ENCODE measurements around the gene CCNL2. TPM values are rescaled to one million over a fixed set of nuclear protein-coding genes. Genes with fewer than 3 reads are reported as not detected.
"Not testable (repeated sequence)": the region's sequence is repeated elsewhere in the genome, so short reads cannot be mapped to it uniquely, and the experiment has no call there.

The CCNL2 gene
- total RNA-seq, 1 donor from 2014 or later: 55.3 TPM

- H3K4me1 ChIP-seq (ENCODE audit: control insufficient read depth in 3 of 3, insufficient read depth in 3 of 3, low read length in 3 of 3): peaks cover 0 to 5% (median 2%) of the 10 kb centered on the region in 3 donors
- H3K27ac ChIP-seq (ENCODE audit: low read depth, low read length): no peak overlapping the region
- H3K9me3 ChIP-seq (ENCODE audit: control insufficient read depth in 3 of 3, low read length in 3 of 3): no peaks in the 10 kb centered on the region
- H3K36me3 ChIP-seq (ENCODE audit: control insufficient read depth in 3 of 3, insufficient read depth in 3 of 3, low read length in 3 of 3): no peaks in the 10 kb centered on the region
- H3K9ac ChIP-seq (ENCODE audit: low read depth in 1 of 3, low read length in 3 of 3): peak overlapping the region in 2 of 3 donors; percentile 68 to 74
- peak overlapping the region; percentile 23 to 52 (median 51) for H3K4me3 ChIP-seq (ENCODE audit: low read length in 3 of 3)
- H3K27me3 ChIP-seq (ENCODE audit: control insufficient read depth in 3 of 3, insufficient read depth in 3 of 3, low read length in 3 of 3): peaks cover 0 to 10% (median 0%) of the 10 kb centered on the region in 3 donors
These were observed 20.9 kb upstream of the CCNL2 start for GRCh38 chr1:1419813-1420653.

GRCh38 chr1:1419363-1419812 lies 20.3 kb upstream of the CCNL2 start:
- no peaks in the 10 kb centered on the region for H3K36me3 ChIP-seq (ENCODE audit: control insufficient read depth in 3 of 3, insufficient read depth in 3 of 3, low read length in 3 of 3)
- H3K27me3 ChIP-seq (ENCODE audit: control insufficient read depth in 3 of 3, insufficient read depth in 3 of 3, low read length in 3 of 3): peaks cover 0 to 10% (median 0%) of the 10 kb centered on the region in 3 donors
- H3K4me3 ChIP-seq (ENCODE audit: low read length in 3 of 3): peak overlapping the region; percentile 23 to 52 (median 51)
- peak overlapping the region in 2 of 3 donors; percentile 68 to 74 for H3K9ac ChIP-seq (ENCODE audit: low read depth in 1 of 3, low read length in 3 of 3)
- peaks cover 0 to 5% (median 2%) of the 10 kb centered on the region in 3 donors for H3K4me1 ChIP-seq (ENCODE audit: control insufficient read depth in 3 of 3, insufficient read depth in 3 of 3, low read length in 3 of 3)
- no peaks in the 10 kb centered on the region for H3K9me3 ChIP-seq (ENCODE audit: control insufficient read depth in 3 of 3, low read length in 3 of 3)
- no peak overlapping the region for H3K27ac ChIP-seq (ENCODE audit: low read depth, low read length)

- no peak overlapping the region for H3K27ac ChIP-seq (ENCODE audit: low read depth, low read length)
- H3K4me3 ChIP-seq (ENCODE audit: low read length in 3 of 3): no peak overlapping the region
- peaks cover 0 to 10% (median 0%) of the 10 kb centered on the region in 3 donors for H3K27me3 ChIP-seq (ENCODE audit: control insufficient read depth in 3 of 3, insufficient read depth in 3 of 3, low read length in 3 of 3)
- peak overlapping the region in 1 of 3 donors; percentile 74 for H3K9ac ChIP-seq (ENCODE audit: low read depth in 1 of 3, low read length in 3 of 3)
- H3K36me3 ChIP-seq (ENCODE audit: control insufficient read depth in 3 of 3, insufficient read depth in 3 of 3, low read length in 3 of 3): no peaks in the 10 kb centered on the region
- H3K4me1 ChIP-seq (ENCODE audit: control insufficient read depth in 3 of 3, insufficient read depth in 3 of 3, low read length in 3 of 3): peaks cover 0 to 5% (median 2%) of the 10 kb centered on the region in 3 donors
- H3K9me3 ChIP-seq (ENCODE audit: control insufficient read depth in 3 of 3, low read length in 3 of 3): no peaks in the 10 kb centered on the region
These were observed 19.6 kb upstream of the CCNL2 start for GRCh38 chr1:1418464-1419362.

- peaks cover 0 to 10% (median 0%) of the 10 kb centered on the region in 3 donors for H3K27me3 ChIP-seq (ENCODE audit: control insufficient read depth in 3 of 3, insufficient read depth in 3 of 3, low read length in 3 of 3)
- H3K4me1 ChIP-seq (ENCODE audit: control insufficient read depth in 3 of 3, insufficient read depth in 3 of 3, low read length in 3 of 3); H3K36me3 ChIP-seq (ENCODE audit: control insufficient read depth in 3 of 3, insufficient read depth in 3 of 3, low read length in 3 of 3); H3K4me3 ChIP-seq (ENCODE audit: low read length in 3 of 3); H3K9me3 ChIP-seq (ENCODE audit: control insufficient read depth in 3 of 3, low read length in 3 of 3); H3K27ac ChIP-seq (ENCODE audit: low read depth, low read length); H3K9ac ChIP-seq (ENCODE audit: low read depth in 1 of 3, low read length in 3 of 3): not testable (repeated sequence)
These were observed 18.8 kb upstream of the CCNL2 start for GRCh38 chr1:1417825-1418463.

GRCh38 chr1:1417396-1417795 lies 18.3 kb upstream of the CCNL2 start:
- not testable (repeated sequence) for H3K4me1 ChIP-seq (ENCODE audit: control insufficient read depth in 3 of 3, insufficient read depth in 3 of 3, low read length in 3 of 3); H3K4me3 ChIP-seq (ENCODE audit: low read length in 3 of 3); H3K27ac ChIP-seq (ENCODE audit: low read depth, low read length); H3K9ac ChIP-seq (ENCODE audit: low read depth in 1 of 3, low read length in 3 of 3); H3K9me3 ChIP-seq (ENCODE audit: control insufficient read depth in 3 of 3, low read length in 3 of 3); H3K36me3 ChIP-seq (ENCODE audit: control insufficient read depth in 3 of 3, insufficient read depth in 3 of 3, low read length in 3 of 3)
- peaks cover 0 to 10% (median 0%) of the 10 kb centered on the region in 3 donors for H3K27me3 ChIP-seq (ENCODE audit: control insufficient read depth in 3 of 3, insufficient read depth in 3 of 3, low read length in 3 of 3)

- Histone ChIP-seq H3K36me3 (ENCODE audit: control insufficient read depth in 3 of 3, insufficient read depth in 3 of 3, low read length in 3 of 3) (no peaks in the 10 kb centered on the region), H3K27me3 (ENCODE audit: control insufficient read depth in 3 of 3, insufficient read depth in 3 of 3, low read length in 3 of 3) (peaks cover 0 to 2% (median 0%) of the 10 kb centered on the region in 3 donors), H3K4me1 (ENCODE audit: control insufficient read depth in 3 of 3, insufficient read depth in 3 of 3, low read length in 3 of 3) (peaks cover 0 to 2% (median 2%) of the 10 kb centered on the region in 3 donors), H3K9me3 (ENCODE audit: control insufficient read depth in 3 of 3, low read length in 3 of 3) (no peaks in the 10 kb centered on the region), H3K4me3 (ENCODE audit: low read length in 3 of 3) (no peak overlapping the region), H3K27ac (ENCODE audit: low read depth, low read length) (no peak overlapping the region), H3K9ac (ENCODE audit: low read depth in 1 of 3, low read length in 3 of 3) (no peak overlapping the region)
These were observed 16.6 kb upstream of the CCNL2 start for GRCh38 chr1:1415751-1416150.

- peaks cover 3 to 16% (median 9%) of the 10 kb centered on the region in 3 donors for H3K4me1 ChIP-seq (ENCODE audit: control insufficient read depth in 3 of 3, insufficient read depth in 3 of 3, low read length in 3 of 3)
- not testable (repeated sequence) for H3K9me3 ChIP-seq (ENCODE audit: control insufficient read depth in 3 of 3, low read length in 3 of 3); H3K9ac ChIP-seq (ENCODE audit: low read depth in 1 of 3, low read length in 3 of 3); H3K27me3 ChIP-seq (ENCODE audit: control insufficient read depth in 3 of 3, insufficient read depth in 3 of 3, low read length in 3 of 3); H3K36me3 ChIP-seq (ENCODE audit: control insufficient read depth in 3 of 3, insufficient read depth in 3 of 3, low read length in 3 of 3); H3K27ac ChIP-seq (ENCODE audit: low read depth, low read length); H3K4me3 ChIP-seq (ENCODE audit: low read length in 3 of 3)
These were observed 13.3 kb upstream of the CCNL2 start for GRCh38 chr1:1412311-1412902.

- Histone ChIP-seq H3K27ac (ENCODE audit: low read depth, low read length) (no peak overlapping the region), H3K27me3 (ENCODE audit: control insufficient read depth in 3 of 3, insufficient read depth in 3 of 3, low read length in 3 of 3) (no peaks in the 10 kb centered on the region), H3K9me3 (ENCODE audit: control insufficient read depth in 3 of 3, low read length in 3 of 3) (no peaks in the 10 kb centered on the region), H3K4me1 (ENCODE audit: control insufficient read depth in 3 of 3, insufficient read depth in 3 of 3, low read length in 3 of 3) (peaks cover 3 to 17% (median 9%) of the 10 kb centered on the region in 3 donors), H3K9ac (ENCODE audit: low read depth in 1 of 3, low read length in 3 of 3) (no peak overlapping the region), H3K36me3 (ENCODE audit: control insufficient read depth in 3 of 3, insufficient read depth in 3 of 3, low read length in 3 of 3) (peaks cover 0 to 3% (median 0%) of the 10 kb centered on the region in 3 donors), H3K4me3 (ENCODE audit: low read length in 3 of 3) (no peak overlapping the region)
These were observed 12.5 kb upstream of the CCNL2 start for GRCh38 chr1:1411626-1412025.

- not testable (repeated sequence) for H3K27me3 ChIP-seq (ENCODE audit: control insufficient read depth in 3 of 3, insufficient read depth in 3 of 3, low read length in 3 of 3); H3K9me3 ChIP-seq (ENCODE audit: control insufficient read depth in 3 of 3, low read length in 3 of 3); H3K4me3 ChIP-seq (ENCODE audit: low read length in 3 of 3); H3K36me3 ChIP-seq (ENCODE audit: control insufficient read depth in 3 of 3, insufficient read depth in 3 of 3, low read length in 3 of 3); H3K9ac ChIP-seq (ENCODE audit: low read depth in 1 of 3, low read length in 3 of 3); H3K27ac ChIP-seq (ENCODE audit: low read depth, low read length)
- H3K4me1 ChIP-seq (ENCODE audit: control insufficient read depth in 3 of 3, insufficient read depth in 3 of 3, low read length in 3 of 3): peaks cover 16 to 31% (median 23%) of the 10 kb centered on the region in 3 donors
These were observed 11.1 kb upstream of the CCNL2 start for GRCh38 chr1:1410238-1410637.

Measured in skeletal muscle tissue (tissue), 4 donors.